NCI-H2029 (cell line): Measurements from ENCODE around the gene KLHL13.
"Not testable (repeated sequence)": the region's sequence is repeated elsewhere in the genome, so short reads cannot be mapped to it uniquely, and the experiment has no call there.

Source experiments
- DNase-seq: peaks from one replicate; lab custom pipeline; 2025; lab: John Stamatoyannopoulos, UW

Gene KLHL13

GRCh38 chrX:118116713-118117550 is at the start of gene KLHL13:
Gene KLHL13 (minus strand): TSS chrX:118116810. CDS start chrX:118028473, 88,337 bp downstream.
- no peak for DNase-seq

DNA sequence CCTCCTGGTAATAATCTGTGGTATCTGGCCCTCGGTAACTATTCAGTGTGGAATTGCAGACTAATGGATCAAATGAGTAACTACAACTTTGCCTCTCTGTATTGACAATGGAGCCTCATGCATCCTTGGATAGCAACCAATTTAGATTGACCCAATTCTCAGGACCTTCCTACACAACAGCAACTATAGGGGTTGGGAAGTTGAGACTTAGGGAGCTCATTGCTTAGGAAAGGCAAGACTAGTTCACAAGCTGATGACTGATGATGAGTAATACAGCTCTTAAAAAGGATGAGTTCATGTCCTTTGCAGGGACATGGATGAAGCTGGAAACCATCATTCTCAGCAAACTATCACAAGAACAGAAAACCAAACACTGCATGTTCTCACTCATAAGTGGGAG is 47.5 kb upstream of the KLHL13 start:
- no peak for DNase-seq

DNA sequence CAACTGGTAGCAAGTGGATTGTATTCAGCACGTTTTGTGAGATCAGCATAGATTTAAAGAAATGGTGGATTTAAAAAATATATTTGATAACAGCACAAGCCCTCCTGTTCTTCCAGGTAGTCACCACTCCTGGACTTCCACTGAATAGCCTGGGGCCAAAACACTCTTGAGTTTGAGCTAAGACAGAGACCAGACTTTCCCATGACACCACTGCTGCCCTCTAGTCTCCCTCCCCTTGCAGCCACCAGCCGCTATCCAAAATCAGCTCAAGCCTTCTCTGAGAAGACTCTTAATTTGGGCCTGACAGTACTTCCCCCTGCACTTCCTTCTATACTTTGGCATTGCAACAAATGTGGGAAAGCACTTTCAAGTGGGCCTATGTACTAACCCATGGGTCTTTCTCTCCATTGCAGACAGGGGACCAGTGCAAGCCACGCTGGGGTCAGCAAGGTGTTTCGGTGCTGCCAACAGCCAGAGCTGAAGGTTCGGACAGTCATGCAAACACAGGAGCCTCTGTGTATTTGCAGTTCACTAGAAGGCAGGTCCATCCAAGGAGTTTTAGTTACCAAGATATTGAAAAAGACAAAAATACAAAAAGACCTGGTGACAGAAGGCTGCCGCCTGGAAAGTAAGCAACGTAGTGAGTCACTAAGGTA is 40.5 kb upstream of the KLHL13 start:
- DNase-seq = no peak

GRCh38 chrX:118156254-118156952 is 39.8 kb upstream of the KLHL13 start:
- DNase-seq = no peak

- DNase-seq = no peak
Observed at GRCh38 chrX:118153270-118153669, 36.7 kb upstream of the KLHL13 start.

DNA sequence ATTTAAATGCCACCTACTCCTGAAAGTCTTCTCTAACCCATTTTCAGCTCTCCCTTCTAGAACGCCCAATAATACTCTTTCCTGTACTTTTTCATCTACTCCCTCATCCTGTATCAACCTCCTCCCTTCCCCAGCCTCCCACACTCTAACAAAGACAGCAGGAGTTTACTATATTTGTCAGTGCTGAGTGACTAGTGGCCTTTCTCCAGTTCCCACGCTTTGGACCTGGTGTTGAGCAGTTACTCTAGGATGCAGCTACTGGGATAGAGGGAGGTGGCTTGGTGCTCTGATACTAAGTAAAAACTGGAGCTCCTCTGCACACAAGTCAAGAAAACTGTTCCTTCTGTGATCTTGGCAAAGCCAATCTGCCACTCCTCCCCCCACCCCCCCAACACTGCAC is 36.1 kb upstream of the KLHL13 start:
- DNase-seq = no peak

- DNase-seq = no peak
Observed at GRCh38 chrX:118148737-118149136, 32.1 kb upstream of the KLHL13 start.

DNA sequence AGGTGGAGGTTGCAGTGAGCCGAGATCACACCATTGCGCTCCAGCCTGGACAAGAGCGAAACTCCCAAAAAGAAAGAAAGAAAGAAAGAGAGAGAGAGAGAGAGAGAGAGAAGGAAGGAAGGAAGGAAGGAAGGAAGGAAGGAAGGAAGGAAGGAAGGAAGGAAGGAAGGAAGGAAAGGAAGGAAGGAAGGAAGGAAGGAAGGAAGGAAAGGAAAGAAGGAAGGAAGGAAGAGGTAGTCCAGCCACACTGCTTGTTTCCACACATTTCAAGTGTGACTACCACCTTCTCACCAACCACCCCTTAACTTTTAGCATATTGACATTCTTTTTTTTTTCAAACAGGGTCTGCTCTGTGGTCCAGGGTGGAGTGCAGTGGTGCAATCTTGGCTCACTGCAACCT is 31.2 kb upstream of the KLHL13 start:
- not testable (repeated sequence) for DNase-seq

DNA sequence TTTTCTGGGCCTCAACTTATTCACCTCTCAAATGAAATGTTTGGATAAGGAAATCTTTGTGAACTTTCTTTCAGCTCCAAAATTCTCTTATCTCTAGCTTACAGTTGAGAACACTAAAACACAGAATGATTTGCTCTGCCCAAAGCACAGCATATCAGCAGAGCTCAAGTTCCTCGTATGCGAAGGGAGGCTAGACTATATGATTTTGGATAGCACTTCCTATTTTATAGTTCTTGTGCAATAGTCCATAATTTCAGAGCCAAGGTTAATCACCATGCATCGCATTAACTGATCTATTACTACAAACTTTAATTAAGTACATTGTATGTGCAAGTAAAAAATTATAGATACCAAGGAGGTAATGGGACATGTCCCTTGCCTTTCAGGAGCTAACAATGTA is 27.0 kb upstream of the KLHL13 start:
- DNase-seq = no peak

- DNase-seq = no peak
Observed at GRCh38 chrX:118131336-118131735, 14.7 kb upstream of the KLHL13 start.

- DNase-seq = no peak
Observed at GRCh38 chrX:118129681-118130080, 13.1 kb upstream of the KLHL13 start.

DNA sequence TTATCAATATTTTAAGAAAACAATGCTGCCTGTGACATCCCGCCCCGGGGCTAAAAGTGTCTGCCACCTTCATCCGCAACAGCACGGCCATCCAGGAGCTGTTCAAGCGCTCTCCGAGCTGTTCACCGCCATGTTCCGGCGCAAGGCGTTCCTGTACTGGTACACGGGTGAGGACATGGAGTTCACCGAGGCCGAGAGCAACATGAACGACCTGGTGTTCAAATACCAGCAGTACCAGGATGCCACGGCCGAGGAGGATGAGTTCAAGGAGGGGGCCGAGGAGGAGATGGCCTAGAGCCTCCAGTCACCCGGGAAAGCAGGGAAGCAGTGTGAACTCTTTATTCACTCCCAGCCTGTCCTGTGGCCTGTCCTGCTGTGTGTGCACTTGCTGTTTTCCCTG is 12.1 kb upstream of the KLHL13 start:
- DNase-seq = no peak

DNA sequence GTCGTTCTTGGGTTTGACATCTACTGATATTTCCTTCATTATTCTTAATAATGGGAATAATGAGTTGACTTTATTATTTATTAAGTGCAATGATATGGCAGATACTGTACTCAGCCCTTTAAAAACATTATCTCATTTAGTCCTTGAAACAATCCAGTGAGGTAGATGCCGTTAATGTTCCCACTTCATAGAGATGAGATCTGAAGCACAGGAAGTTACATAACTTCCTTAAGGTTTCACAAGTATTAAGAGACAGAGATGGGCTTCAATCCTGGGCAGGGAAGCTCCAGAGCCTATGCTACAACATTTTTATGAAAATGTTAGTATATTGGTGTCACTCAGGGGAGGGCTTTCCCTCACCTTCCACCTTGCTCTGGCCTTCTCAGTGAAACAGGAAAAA is 9.7 kb upstream of the KLHL13 start:
- no peak for DNase-seq

- not testable (repeated sequence) for DNase-seq
Observed at GRCh38 chrX:118124243-118124642, 7.6 kb upstream of the KLHL13 start.

DNA sequence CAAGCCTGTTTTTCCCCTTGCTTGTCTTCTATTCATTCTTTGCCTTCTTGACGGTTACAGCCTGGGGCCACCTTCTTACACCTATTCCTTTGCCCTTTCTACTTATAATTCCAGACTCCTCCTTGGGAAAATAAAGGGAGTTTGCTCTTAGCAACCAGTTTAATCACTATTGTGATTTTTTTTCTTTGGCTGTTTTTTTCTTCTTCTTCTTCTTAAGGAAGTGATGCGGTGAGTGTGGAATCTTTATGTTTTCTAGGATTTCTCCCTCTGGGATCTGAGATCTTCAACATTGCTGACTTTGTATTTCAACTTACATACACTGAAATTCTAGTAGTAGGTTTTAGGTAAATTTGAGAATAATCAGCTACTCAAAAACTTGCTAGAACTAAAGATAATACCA is 1.1 kb upstream of the KLHL13 start:
- DNase-seq = no peak

DNA sequence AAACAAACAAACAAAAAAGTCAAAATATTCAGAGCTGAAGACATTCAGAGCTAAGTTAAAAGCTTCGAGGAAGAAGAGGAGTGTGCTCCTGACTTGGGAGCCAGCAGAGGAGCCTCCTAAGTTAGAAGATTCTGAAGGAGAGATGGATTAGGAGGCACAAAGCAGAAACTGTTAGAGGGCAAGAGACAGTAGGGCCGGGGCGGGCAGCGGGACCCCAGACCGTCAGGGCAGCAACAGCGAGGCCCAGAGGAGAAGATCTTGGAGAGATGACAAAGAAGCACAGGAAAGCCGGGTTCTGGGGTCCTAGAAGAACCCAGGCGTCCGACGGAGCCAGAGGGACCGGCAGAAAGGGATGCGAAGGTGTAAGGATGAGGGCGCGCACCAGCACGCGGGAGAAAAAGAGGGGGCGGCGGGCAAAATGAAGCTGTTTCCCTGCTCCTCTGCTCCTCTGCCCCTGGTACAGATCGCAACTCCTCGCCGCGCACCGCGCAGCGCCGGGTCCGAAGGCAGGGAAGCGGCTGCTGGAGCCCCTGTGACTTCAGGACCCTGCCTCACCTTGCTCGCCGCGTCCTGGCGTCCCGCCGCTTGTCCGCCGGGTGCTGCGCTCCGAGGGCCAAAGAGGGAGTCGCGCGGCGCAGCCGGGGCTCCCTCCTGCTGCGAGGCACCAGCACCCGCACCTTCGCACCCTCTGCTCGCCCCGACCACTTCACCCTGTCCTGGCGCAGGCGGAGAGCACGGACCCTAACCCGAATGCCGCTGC is 477 bp downstream of the KLHL13 start:
- no peak for DNase-seq

DNA sequence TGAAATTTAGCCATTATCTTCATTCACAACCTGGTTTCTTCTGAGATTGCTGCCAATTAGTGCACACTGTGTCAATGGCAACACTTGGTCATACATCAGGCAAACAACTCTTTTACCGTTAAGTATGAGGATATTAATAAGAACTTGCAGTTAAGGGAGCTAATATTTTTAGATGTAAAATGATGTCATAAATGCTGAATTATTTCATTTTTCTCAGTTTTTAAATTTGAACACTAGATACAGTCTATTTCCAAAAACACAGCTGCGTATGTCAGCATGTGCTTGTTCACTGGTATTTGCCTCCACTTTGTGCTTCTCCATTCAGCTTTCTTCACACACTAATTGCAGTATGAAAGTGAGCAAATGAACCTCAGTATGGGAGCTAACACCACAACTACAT is 1.6 kb downstream of the KLHL13 start:
- no peak for DNase-seq

GRCh38 chrX:118109065-118109464 is 7.5 kb downstream of the KLHL13 start:
- no peak for DNase-seq

DNA sequence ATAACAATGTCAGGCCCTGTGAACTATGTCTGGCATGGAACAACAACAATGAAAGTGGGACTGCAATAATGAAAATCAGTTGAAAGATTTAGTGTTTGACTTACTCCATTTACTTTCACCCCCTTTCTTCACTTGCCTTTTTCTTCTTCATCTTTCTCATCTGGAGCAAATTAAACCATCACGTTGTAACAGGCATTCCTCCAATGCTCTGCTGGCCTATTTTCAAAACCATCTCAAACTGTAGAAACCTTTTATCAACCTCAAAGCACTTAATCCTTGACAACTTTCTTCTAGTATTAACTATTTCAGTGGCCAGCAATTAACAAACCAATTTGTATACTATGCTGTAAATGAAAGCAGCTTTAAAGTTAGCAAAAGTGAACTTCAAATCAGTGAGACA is 8.3 kb downstream of the KLHL13 start:
- DNase-seq = no peak

- DNase-seq = no peak
Observed at GRCh38 chrX:118100091-118100490, 16.5 kb downstream of the KLHL13 start.

DNA sequence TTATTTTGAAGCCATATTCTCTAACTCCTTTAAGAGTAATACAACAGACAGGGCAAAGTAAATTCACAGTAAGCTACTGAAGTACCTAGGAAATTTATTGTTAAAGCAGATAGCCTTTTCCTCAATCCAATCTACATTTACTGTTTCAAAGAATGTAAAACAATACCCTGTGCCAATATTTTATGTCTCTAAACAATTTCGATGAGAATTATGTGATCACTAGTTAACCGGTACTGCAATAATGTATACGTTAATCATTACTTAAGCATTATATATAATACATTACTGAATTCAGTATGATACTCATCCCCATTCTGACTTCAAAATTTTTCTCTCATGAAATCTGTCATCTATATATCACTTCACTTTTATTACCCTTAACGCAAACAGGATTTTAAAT is 28.5 kb downstream of the KLHL13 start:
- DNase-seq = no peak

- DNase-seq = no peak
Observed at GRCh38 chrX:118074196-118074595, 42.4 kb downstream of the KLHL13 start.
